ENCODE measurements around the gene TIMP3. TPM values are rescaled to one million over a fixed set of nuclear protein-coding genes. Genes with fewer than 3 reads are reported as not detected.

TIMP3 gene
- total RNA-seq, 2 experiments from 2014 or later = 0.32 to 0.48 TPM

DNA sequence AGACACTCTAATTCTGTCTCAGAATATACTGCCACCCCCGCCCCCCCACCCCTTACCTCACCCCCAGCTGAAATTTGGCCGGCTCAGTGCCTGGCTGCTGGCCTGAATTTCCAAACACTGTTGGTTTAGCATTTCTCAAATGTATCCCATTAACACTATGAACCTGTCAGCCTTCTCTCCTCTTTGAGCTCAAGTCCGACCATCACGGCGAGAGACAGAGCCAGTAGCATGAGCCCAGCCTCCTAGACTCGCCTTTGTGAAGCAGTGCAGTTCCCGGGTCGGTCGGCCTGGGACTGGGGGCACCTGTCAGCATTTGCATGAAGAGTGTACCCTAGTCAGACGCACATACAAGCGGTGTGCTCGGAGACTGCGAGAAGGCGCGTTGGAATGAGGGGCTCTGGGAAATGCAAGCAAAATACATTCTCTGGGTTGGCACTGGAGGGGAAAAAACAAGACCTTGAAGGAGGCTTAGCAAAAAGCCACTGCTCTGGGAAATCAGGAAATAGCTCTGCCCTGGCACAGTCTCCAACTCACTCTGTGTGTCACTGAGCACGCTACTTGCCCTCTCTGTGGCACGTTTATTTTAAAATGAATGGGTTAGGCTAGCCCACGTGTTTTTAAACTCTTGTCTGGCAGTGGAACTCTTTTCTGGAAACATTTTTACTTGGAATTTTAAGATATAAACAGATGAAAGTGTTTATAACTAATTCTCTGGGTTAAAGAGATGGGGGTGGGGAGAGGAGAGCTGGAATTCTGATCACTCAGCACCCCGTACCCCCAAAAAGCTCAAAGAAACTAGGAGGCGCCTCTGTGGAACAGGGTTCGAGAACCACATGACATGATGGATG, 108.3 kb downstream of the TIMP3 start:
- POLR2A ChIA-PET = no interaction called here
- CTCF ChIA-PET = no interaction called here

DNA sequence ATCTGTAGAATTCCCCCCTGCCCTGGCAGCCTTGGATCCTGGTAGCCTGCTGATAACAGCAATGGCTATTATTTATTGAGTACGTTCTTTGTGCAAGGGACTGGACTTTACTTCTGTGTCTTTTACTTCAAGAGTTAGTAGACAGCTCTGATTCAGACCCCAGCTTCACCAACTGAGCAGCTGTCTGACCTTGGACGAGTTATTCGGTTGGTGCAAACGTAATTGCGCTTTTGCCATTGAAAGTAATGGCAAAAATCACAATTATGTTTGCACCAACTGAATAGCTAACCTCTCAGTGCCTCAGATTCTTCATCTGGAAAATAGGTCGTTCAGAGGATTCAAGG, 108.9 kb downstream of the TIMP3 start:
- CTCF ChIA-PET = no interaction called here
- POLR2A ChIA-PET = no interaction called here

DNA sequence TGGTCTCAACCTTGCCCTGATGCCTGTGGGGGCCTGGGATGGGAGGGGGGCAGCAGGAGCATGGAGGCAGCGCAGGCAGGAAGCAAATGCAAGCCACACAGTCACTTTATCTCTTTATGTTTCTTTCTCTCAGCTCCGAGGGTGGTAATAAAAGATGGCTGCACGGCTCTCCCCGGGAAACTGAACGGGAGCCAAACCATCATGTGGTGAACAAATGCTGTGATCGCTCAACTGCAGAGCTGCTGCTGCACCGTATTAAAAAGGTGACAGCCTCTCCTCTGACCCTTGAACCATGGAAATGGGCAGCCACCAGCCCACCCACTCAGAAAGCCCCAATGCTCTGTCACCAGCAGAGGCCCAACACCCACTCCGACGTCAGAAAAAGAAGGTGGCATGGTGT, 110.0 kb downstream of the TIMP3 start:
- ChIA-PET POLR2A (no interaction called here), CTCF (no interaction called here)
